NCI-H1436 (cell line): ENCODE results near the gene CXorf65.

Experiments
- DNase-seq: peaks from one replicate; lab custom pipeline; 2025; lab: John Stamatoyannopoulos, UW

The CXorf65 gene

DNA sequence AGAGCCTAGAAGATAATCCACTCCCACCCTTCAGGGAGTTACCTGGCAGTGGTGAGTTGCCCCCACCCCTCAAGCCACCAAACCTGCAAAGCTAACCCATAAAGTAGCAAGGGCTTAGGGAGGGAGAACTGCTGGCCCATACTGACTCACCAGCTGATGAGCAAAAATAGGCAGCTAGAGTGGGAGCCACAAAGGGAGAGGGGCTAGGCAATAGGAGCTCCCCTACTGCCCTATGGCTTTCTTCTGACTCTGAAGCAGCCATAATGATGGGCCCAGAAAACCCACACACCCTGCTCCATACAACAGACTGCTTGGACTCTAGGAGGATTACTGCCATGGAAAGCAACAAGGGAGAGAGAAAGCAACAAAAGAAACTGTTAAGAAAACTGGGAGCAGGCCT, 46.4 kb downstream of the CXorf65 start:
- DNase-seq, result no peak

DNA sequence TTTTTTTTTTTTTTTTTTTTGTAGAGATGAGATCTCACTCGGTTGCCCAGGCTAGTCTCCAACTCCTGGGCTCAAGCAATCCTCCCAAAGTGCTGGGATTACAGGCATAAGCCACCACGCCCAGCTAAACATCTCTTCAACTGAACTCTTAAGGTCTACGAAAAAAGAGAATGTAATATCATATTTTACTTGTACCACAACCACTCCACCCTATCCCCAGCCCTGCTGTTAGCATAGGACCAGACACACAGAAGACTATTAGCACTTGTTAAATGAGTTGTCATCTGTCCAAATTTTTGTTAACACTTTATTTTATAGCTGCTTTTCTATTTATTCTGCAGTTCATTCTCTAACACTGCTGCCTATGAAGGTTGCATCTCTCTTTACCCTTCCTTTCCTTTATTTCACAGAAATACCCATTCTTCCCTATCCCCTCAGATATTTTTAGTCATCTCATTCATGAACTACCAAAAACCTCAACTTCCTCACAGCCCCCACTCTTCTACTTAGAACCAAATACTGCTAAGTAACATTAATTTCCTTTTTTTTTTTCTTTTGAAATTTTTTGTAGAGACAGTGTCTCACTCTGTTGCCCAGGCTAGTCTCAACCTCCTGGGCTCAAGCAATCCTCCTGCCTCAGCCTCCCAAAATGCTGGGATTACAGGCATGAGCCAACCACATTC, 48.6 kb downstream of the CXorf65 start:
- DNase-seq, result no peak

DNA sequence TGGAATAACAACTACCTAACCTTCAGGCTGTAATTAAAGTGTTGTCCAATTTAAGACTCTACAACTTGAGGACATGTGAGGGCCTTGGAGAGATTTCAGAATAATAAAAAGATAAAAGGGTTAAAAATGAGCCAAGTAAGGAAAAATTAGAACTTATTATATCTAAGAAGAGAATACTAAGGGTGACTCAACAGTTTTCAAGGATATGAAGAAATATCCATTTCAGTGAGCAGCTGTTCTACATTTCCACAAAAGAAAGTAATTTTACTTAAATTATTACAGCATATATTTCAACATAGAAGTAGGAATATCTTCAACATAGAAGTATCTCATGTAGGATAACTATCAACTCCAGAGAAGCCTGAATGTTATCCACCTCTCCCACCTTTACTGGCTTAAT, 49.7 kb downstream of the CXorf65 start:
- no peak for DNase-seq
